ENCODE data around the gene NWD2. TPM values are rescaled to one million over a fixed set of nuclear protein-coding genes. Genes with fewer than 3 reads are reported as not detected.

Gene NWD2
- total RNA-seq, 1 experiment from 2014 or later: not detected

DNA sequence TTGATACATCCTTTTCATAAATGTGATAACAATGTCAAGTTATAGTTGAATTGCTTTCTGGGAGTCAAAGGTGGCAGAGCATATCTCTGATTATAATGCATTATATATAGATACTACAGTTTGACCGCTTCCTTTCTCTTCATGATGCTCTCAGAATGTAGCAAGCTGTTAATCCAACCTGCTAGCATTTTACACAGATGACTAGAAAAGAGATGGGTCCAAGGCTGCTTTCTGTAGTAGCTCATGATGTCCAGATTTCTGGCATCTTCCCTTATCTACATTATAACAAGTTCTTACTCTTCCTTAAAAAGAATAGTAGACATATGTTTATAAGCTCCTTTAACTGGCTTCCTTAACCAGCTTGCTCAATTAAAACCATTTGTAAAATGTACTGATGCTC, 192.0 kb downstream of the NWD2 start:
- H3K79me1 ChIP-seq (ENCODE audit: insufficient read depth, low read depth, low read length, poor library complexity, severe bottlenecking): no peaks in the 10 kb centered on the region
- no peak overlapping the region for H3T11ph ChIP-seq (ENCODE audit: low read length)
- no peak overlapping the region for H3K4me3 Mint-ChIP-seq
- no peak overlapping the region for H2AFZ ChIP-seq (ENCODE audit: low read length)
- no peak overlapping the region for H3K4me2 ChIP-seq (ENCODE audit: insufficient read depth, insufficient read length, low read length)
- no peak overlapping the region for H3K23ac ChIP-seq (ENCODE audit: insufficient read length, low read depth, low read length)
- no peaks in the 10 kb centered on the region for H3K27me3 ChIP-seq (ENCODE audit: insufficient read depth, low read length)
- H3K56ac ChIP-seq (ENCODE audit: insufficient read length, low read depth, low read length): no peak overlapping the region
- H3K9ac ChIP-seq (ENCODE audit: extremely low read depth, insufficient read length, low read length): no peak overlapping the region
- no peak overlapping the region for H4K5ac ChIP-seq (ENCODE audit: insufficient read length, low read depth, low read length)
- H3K4me1 ChIP-seq (ENCODE audit: insufficient read depth, low read length): no peaks in the 10 kb centered on the region
- H2BK20ac ChIP-seq (ENCODE audit: low read depth, low read length, poor library complexity, severe bottlenecking): no peak overlapping the region
- H3K4me1 Mint-ChIP-seq: peaks cover 5 to 7% of the 10 kb centered on the region in 2 experiments
- no peak overlapping the region for H3K14ac ChIP-seq (ENCODE audit: insufficient read depth, low read length)
- no peak overlapping the region for H4K91ac ChIP-seq (ENCODE audit: insufficient read length, low read depth, low read length)
- no peak overlapping the region for H2BK120ac ChIP-seq (ENCODE audit: low read depth, low read length, poor library complexity, severe bottlenecking)
- no peak overlapping the region for H3K18ac ChIP-seq (ENCODE audit: insufficient read length, low read depth, low read length)
- no peak overlapping the region for H4K8ac ChIP-seq (replicated peaks; ENCODE audit: insufficient read length, low read depth, low read length)
- no peaks in the 10 kb centered on the region for H3K36me3 Mint-ChIP-seq (ENCODE audit: insufficient read depth in 1 of 3, low read depth in 3 of 3)
- H3K9me3 Mint-ChIP-seq: no peaks in the 10 kb centered on the region
- no peaks in the 10 kb centered on the region; the same call in 1 of the 2 replicates for H3K27me3 Mint-ChIP-seq (ENCODE audit: low read depth)
- no peaks in the 10 kb centered on the region for H4K20me1 ChIP-seq (ENCODE audit: control insufficient read depth, insufficient read depth, insufficient read length)
- H2BK12ac ChIP-seq (ENCODE audit: insufficient read length, low read depth, low read length): no peak overlapping the region
- no peak overlapping the region for H3K27ac Mint-ChIP-seq
- H3K23me2 ChIP-seq (ENCODE audit: insufficient read length, low read depth, low read length, poor library complexity, severe bottlenecking): no peaks in the 10 kb centered on the region
- H3K79me2 ChIP-seq (ENCODE audit: insufficient read depth, low read length): no peaks in the 10 kb centered on the region
- no peak overlapping the region for H2BK5ac ChIP-seq (ENCODE audit: insufficient read length, low read length)
- TF ChIP-seq, protein P1, sequence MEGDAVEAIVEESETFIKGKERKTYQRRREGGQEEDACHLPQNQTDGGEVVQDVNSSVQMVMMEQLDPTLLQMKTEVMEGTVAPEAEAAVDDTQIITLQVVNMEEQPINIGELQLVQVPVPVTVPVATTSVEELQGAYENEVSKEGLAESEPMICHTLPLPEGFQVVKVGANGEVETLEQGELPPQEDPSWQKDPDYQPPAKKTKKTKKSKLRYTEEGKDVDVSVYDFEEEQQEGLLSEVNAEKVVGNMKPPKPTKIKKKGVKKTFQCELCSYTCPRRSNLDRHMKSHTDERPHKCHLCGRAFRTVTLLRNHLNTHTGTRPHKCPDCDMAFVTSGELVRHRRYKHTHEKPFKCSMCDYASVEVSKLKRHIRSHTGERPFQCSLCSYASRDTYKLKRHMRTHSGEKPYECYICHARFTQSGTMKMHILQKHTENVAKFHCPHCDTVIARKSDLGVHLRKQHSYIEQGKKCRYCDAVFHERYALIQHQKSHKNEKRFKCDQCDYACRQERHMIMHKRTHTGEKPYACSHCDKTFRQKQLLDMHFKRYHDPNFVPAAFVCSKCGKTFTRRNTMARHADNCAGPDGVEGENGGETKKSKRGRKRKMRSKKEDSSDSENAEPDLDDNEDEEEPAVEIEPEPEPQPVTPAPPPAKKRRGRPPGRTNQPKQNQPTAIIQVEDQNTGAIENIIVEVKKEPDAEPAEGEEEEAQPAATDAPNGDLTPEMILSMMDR (conservative IDR thresholded peaks at IDR 0.05): no peak
- no CpG with 5 or more reads among the region's 1 CpG for WGBS (ENCODE audit: extremely low coverage, insufficient read length, low lambda C conversion rate)
- no peak for DNase-seq
- H3K27ac ChIP-seq (ENCODE audit: insufficient read length, low read depth, low read length): no peak overlapping the region
- no peak overlapping the region for H3K4ac ChIP-seq (ENCODE audit: low read depth, low read length)
- no peaks in the 10 kb centered on the region for H3K9me3 ChIP-seq (ENCODE audit: control insufficient read depth, low read depth, low read length)
- no peak overlapping the region for H2BK15ac ChIP-seq (ENCODE audit: low read depth, low read length)
- H2AK5ac ChIP-seq (ENCODE audit: insufficient read length, low read length): no peak overlapping the region

Data from H9 (cell line).